Measurements from ENCODE around the gene EPHA3. TPM values are rescaled to one million over a fixed set of nuclear protein-coding genes. Genes with fewer than 3 reads are reported as not detected.

The EPHA3 gene
- total and polyA plus RNA-seq, 2 experiments from 2014 or later, result 3.0 to 15.1 TPM

- TF ChIP-seq EZH2 (IDR thresholded peaks at IDR 0.05; ENCODE audit: borderline replicate concordance) (no peak), CTCF (IDR thresholded peaks at IDR 0.05; ENCODE audit: poor library complexity) (no peak), EZH2phosphoT487 (IDR thresholded peaks at IDR 0.05; ENCODE audit: low read depth, severe bottlenecking, unreplicated experiment) (no peak)
- 60% methylated on average over 5 of the region's 5 CpGs for WGBS (ENCODE audit: low lambda C conversion rate, missing lambda C conversion rate)
- Histone ChIP-seq H3K36me3 (replicated peaks; ENCODE audit: insufficient read depth, low read depth) (no peaks in the 10 kb centered on the region), H3K4me3 (no peak overlapping the region), H3K9me2 (replicated peaks; ENCODE audit: insufficient read depth) (no peaks in the 10 kb centered on the region), H3K9me3 (ENCODE audit: low read depth) (no peaks in the 10 kb centered on the region), H3K4me1 (ENCODE audit: insufficient read depth) (no peaks in the 10 kb centered on the region), H2AFZ (no peak overlapping the region), H4K20me1 (ENCODE audit: insufficient read depth, poor library complexity, severe bottlenecking) (no peaks in the 10 kb centered on the region), H3K4me2 (no peak overlapping the region), H3K79me2 (no peaks in the 10 kb centered on the region), H3K27me3 (no peaks in the 10 kb centered on the region), H3K27ac (no peak overlapping the region)
- no peak for DNase-seq (ENCODE audit: low spot score)
These were observed 119.8 kb downstream of the EPHA3 start for GRCh38 chr3:89227218-89227617.

GRCh38 chr3:89227634-89228033 lies 120.2 kb downstream of the EPHA3 start:
- Histone ChIP-seq H4K20me1 (ENCODE audit: insufficient read depth, poor library complexity, severe bottlenecking) (no peaks in the 10 kb centered on the region), H3K27ac (no peak overlapping the region), H3K9me3 (ENCODE audit: low read depth) (no peaks in the 10 kb centered on the region), H3K4me3 (no peak overlapping the region), H3K27me3 (no peaks in the 10 kb centered on the region), H3K4me1 (ENCODE audit: insufficient read depth) (no peaks in the 10 kb centered on the region), H2AFZ (no peak overlapping the region), H3K4me2 (no peak overlapping the region), H3K9me2 (replicated peaks; ENCODE audit: insufficient read depth) (no peaks in the 10 kb centered on the region), H3K79me2 (no peaks in the 10 kb centered on the region), H3K36me3 (replicated peaks; ENCODE audit: insufficient read depth, low read depth) (no peaks in the 10 kb centered on the region)
- DNase-seq (ENCODE audit: low spot score), result no peak
- WGBS (ENCODE audit: low lambda C conversion rate, missing lambda C conversion rate), result 49% methylated on average over 2 of the region's 2 CpGs
- no peak for TF ChIP-seq EZH2 (IDR thresholded peaks at IDR 0.05; ENCODE audit: borderline replicate concordance)
- no peak for TF ChIP-seq EZH2phosphoT487 (IDR thresholded peaks at IDR 0.05; ENCODE audit: low read depth, severe bottlenecking, unreplicated experiment)
- no peak for TF ChIP-seq CTCF (IDR thresholded peaks at IDR 0.05; ENCODE audit: poor library complexity)

- Histone ChIP-seq H3K4me2 (no peak overlapping the region), H3K9me3 (ENCODE audit: low read depth) (no peaks in the 10 kb centered on the region), H3K9me2 (replicated peaks; ENCODE audit: insufficient read depth) (no peaks in the 10 kb centered on the region), H2AFZ (no peak overlapping the region), H4K20me1 (ENCODE audit: insufficient read depth, poor library complexity, severe bottlenecking) (no peaks in the 10 kb centered on the region), H3K4me3 (no peak overlapping the region), H3K27ac (no peak overlapping the region), H3K36me3 (replicated peaks; ENCODE audit: insufficient read depth, low read depth) (no peaks in the 10 kb centered on the region), H3K27me3 (no peaks in the 10 kb centered on the region), H3K4me1 (ENCODE audit: insufficient read depth) (no peaks in the 10 kb centered on the region), H3K79me2 (no peaks in the 10 kb centered on the region)
- TF ChIP-seq EZH2 (IDR thresholded peaks at IDR 0.05; ENCODE audit: borderline replicate concordance) (no peak), EZH2phosphoT487 (IDR thresholded peaks at IDR 0.05; ENCODE audit: low read depth, severe bottlenecking, unreplicated experiment) (no peak), CTCF (IDR thresholded peaks at IDR 0.05; ENCODE audit: poor library complexity) (no peak)
- no peak for DNase-seq (ENCODE audit: low spot score)
- 90% methylated on average over 2 of the region's 2 CpGs for WGBS (ENCODE audit: low lambda C conversion rate, missing lambda C conversion rate)
These were observed 124.7 kb downstream of the EPHA3 start for GRCh38 chr3:89232155-89232554.

- Histone ChIP-seq H3K9me2 (replicated peaks; ENCODE audit: insufficient read depth) (no peaks in the 10 kb centered on the region), H3K4me2 (no peak overlapping the region), H3K79me2 (no peaks in the 10 kb centered on the region), H2AFZ (no peak overlapping the region), H4K20me1 (ENCODE audit: insufficient read depth, poor library complexity, severe bottlenecking) (no peaks in the 10 kb centered on the region), H3K36me3 (replicated peaks; ENCODE audit: insufficient read depth, low read depth) (no peaks in the 10 kb centered on the region), H3K27ac (no peak overlapping the region), H3K27me3 (no peaks in the 10 kb centered on the region), H3K4me1 (ENCODE audit: insufficient read depth) (no peaks in the 10 kb centered on the region), H3K9me3 (ENCODE audit: low read depth) (no peaks in the 10 kb centered on the region), H3K4me3 (no peak overlapping the region)
- TF ChIP-seq CTCF (IDR thresholded peaks at IDR 0.05; ENCODE audit: poor library complexity) (no peak), EZH2phosphoT487 (IDR thresholded peaks at IDR 0.05; ENCODE audit: low read depth, severe bottlenecking, unreplicated experiment) (no peak)
- no peak for DNase-seq (ENCODE audit: low spot score)
These were observed 127.2 kb downstream of the EPHA3 start for GRCh38 chr3:89234620-89235019.
